ENCODE measurements around the gene IRAK4.

The IRAK4 gene

DNA sequence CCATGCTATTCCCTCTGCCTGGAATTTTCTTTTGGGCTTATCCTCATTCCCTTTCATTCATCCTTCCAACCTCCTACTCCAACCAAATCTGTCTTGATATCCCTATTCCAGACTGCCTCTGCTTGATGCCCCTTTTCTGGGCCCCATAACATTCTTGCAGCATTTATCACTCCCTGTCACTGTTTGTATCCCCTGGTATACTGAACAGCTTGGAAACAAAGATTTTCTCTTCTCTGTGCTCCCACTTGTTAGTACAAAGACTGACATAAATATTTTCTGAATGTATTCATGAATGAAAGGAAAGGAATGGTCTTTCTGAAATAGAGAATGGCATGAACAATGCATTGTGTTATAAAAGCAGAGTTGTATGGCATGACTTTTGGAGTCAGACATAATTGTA, 7.5 kb downstream of the IRAK4 start:
- no peaks in the 10 kb centered on the region for H3K9me3 Mint-ChIP-seq

DNA sequence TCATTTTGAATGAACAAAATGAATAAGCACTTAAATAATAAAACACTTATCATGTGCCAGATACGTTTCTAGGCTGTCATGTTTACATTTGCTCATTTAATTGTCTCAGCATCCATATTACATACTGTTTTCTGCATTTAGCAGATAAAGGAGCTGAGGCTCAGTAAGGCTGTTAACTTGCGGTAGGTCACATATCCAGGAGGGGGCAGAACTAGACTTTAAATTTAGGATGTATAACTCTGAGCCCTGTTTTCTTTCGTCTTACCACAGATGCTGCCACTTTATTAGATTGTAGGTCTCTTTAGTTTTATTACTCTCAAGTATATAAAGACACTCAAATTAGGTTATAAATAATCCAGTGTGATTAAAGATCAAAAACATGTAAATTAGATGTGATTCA, 17.7 kb downstream of the IRAK4 start:
- H3K4me3 Mint-ChIP-seq: no peak overlapping the region
- H3K27me3 Mint-ChIP-seq (ENCODE audit: low read depth): no peaks in the 10 kb centered on the region
- H3K9me3 Mint-ChIP-seq: no peaks in the 10 kb centered on the region
- TF ChIP-seq, protein P1, sequence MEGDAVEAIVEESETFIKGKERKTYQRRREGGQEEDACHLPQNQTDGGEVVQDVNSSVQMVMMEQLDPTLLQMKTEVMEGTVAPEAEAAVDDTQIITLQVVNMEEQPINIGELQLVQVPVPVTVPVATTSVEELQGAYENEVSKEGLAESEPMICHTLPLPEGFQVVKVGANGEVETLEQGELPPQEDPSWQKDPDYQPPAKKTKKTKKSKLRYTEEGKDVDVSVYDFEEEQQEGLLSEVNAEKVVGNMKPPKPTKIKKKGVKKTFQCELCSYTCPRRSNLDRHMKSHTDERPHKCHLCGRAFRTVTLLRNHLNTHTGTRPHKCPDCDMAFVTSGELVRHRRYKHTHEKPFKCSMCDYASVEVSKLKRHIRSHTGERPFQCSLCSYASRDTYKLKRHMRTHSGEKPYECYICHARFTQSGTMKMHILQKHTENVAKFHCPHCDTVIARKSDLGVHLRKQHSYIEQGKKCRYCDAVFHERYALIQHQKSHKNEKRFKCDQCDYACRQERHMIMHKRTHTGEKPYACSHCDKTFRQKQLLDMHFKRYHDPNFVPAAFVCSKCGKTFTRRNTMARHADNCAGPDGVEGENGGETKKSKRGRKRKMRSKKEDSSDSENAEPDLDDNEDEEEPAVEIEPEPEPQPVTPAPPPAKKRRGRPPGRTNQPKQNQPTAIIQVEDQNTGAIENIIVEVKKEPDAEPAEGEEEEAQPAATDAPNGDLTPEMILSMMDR (IDR thresholded peaks at IDR 0.05; ENCODE audit: unreplicated experiment in 3 of 3): peak; percentile 30 to 42 (median 35)
- H3K27ac Mint-ChIP-seq: no peak overlapping the region
- H3K4me1 Mint-ChIP-seq: no peaks in the 10 kb centered on the region
- H3K36me3 Mint-ChIP-seq (ENCODE audit: low read depth): peaks cover 6% of the 10 kb centered on the region

More for the DNA sequence above, 7.5 kb downstream of the IRAK4 start:
- Mint-ChIP-seq H3K27me3 (ENCODE audit: low read depth) (no peaks in the 10 kb centered on the region), H3K4me1 (no peaks in the 10 kb centered on the region), H3K27ac (no peak overlapping the region), H3K36me3 (ENCODE audit: low read depth) (peaks cover 9% of the 10 kb centered on the region), H3K4me3 (no peak overlapping the region)
- TF ChIP-seq, protein P1 (IDR thresholded peaks at IDR 0.05; ENCODE audit: unreplicated experiment in 3 of 3): no peak

DNA sequence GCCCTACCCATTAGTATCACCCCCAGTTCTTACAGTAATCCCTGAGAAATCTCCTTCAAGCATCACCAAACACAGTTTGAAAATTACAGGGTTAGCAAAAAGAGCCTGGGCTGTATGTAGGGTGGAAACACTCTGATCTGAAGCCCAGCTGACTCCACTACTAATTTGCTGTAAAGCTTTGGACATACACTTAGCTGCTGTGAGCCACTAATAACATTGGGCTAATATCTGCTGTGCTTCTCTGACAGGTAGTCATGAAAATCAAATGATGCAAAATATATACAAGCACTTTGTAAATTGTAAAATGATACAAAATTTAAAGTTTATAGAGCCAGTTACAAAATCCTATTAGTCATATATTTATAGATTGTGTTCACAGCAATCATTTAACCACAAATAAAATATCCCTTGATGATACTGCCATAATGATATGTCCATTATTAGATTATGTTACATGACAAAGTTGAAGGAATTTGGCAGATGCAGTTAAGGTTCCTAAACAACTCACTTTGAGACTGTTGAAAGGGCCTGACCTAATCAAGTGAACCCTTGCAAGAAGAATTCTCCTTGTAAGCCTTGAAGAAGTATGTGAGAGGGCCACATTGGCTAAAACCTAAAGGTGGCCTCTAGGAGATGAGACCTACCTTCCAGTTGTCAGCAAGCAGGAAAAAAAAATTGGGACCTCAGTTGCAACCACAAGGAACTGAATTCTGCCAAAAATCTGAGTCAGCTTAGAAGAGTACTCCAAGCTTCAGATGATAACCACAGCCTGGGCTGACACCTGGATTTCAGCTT, 28.3 kb downstream of the IRAK4 start:
- Mint-ChIP-seq H3K9me3 (no peaks in the 10 kb centered on the region), H3K4me1 (no peaks in the 10 kb centered on the region), H3K4me3 (no peak overlapping the region), H3K27ac (no peak overlapping the region), H3K36me3 (ENCODE audit: low read depth) (peaks cover 7% of the 10 kb centered on the region), H3K27me3 (ENCODE audit: low read depth) (no peaks in the 10 kb centered on the region)
- TF ChIP-seq, protein P1 (IDR thresholded peaks at IDR 0.05; ENCODE audit: unreplicated experiment in 3 of 3): no peak

DNA sequence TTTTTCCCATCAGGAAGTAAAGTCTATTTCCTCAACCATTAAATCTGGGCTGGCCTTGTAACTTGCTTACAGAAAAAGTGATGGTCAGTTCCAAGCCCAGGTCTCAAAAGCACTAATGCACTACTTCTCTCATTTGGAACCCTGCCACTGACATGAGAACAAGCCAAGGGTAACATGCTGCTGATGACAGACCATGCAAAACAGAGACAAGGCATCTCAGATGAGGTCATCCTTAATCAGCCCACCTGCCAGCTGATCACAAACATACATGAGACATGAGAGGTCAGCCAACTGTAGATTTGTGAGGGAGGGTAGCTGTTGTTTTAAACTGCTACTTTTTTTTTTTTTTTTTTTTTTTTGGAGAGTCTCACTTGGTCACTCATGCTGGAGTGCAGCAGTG, 31.2 kb downstream of the IRAK4 start:
- H3K27me3 Mint-ChIP-seq (ENCODE audit: low read depth): no peaks in the 10 kb centered on the region
- TF ChIP-seq, protein P1 (IDR thresholded peaks at IDR 0.05; ENCODE audit: unreplicated experiment in 3 of 3): no peak
- H3K4me1 Mint-ChIP-seq: no peaks in the 10 kb centered on the region
- H3K36me3 Mint-ChIP-seq (ENCODE audit: low read depth): peaks cover 9% of the 10 kb centered on the region
- no peaks in the 10 kb centered on the region for H3K9me3 Mint-ChIP-seq
- no peak overlapping the region for H3K27ac Mint-ChIP-seq
- H3K4me3 Mint-ChIP-seq: no peak overlapping the region

DNA sequence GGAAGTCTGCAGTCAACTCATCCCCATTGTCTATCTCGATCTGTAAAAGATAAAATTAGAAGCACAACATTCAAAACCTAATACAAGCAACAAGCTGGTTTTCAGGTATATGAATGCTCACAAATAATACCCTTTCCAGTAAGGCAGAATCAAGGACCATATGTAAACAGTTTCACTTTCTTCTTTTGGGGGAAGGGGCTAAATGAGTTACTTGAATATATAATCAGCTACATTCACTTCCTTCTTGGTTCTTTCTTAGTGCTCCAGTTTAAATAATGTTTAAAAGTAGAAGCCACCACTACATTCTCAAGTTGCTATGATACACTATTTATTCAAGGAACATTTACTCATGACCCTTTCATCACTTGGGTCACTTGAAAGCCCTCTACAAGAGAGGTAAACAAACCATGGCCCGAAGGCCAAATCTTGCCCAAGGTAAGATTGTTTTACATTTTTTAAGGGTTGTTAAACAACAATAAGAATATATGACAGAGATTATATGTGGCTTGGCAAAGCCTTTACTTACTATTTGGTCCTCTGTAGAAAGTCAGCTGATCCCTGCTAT, 37.0 kb downstream of the IRAK4 start:
- Mint-ChIP-seq H3K4me1 (no peaks in the 10 kb centered on the region), H3K36me3 (ENCODE audit: low read depth) (peaks cover 44% of the 10 kb centered on the region)

More for the DNA sequence above, 37.0 kb downstream of the IRAK4 start:
- Mint-ChIP-seq H3K27me3 (ENCODE audit: low read depth) (no peaks in the 10 kb centered on the region), H3K9me3 (no peaks in the 10 kb centered on the region), H3K4me3 (no peak overlapping the region), H3K27ac (no peak overlapping the region)
- TF ChIP-seq, protein P1 (IDR thresholded peaks at IDR 0.05; ENCODE audit: unreplicated experiment in 3 of 3): no peak

Data from nephron (organoid).